ENCODE results near the gene RNF8.
"Not testable (repeated sequence)": the region's sequence is repeated elsewhere in the genome, so short reads cannot be mapped to it uniquely, and the experiment has no call there.

Gene RNF8

GRCh38 chr6:37399795-37400490 lies 46.2 kb downstream of the RNF8 start:
- TF ChIP-seq CTCF (IDR thresholded peaks at IDR 0.05; ENCODE audit: unreplicated experiment in 3 of 3) = no peak
- no peaks in the 10 kb centered on the region for H3K36me3 Mint-ChIP-seq (ENCODE audit: low read depth)
- H3K27me3 Mint-ChIP-seq (ENCODE audit: low read depth) = peaks cover 12% of the 10 kb centered on the region
- H3K4me1 Mint-ChIP-seq = no peaks in the 10 kb centered on the region
- no peaks in the 10 kb centered on the region for H3K9me3 Mint-ChIP-seq
- no peak overlapping the region for H3K27ac Mint-ChIP-seq
- no peak overlapping the region for H3K4me3 Mint-ChIP-seq

GRCh38 chr6:37401658-37402057 lies 47.9 kb downstream of the RNF8 start:
- not testable (repeated sequence) for H3K4me1 Mint-ChIP-seq; H3K27ac Mint-ChIP-seq; H3K4me3 Mint-ChIP-seq; H3K36me3 Mint-ChIP-seq (ENCODE audit: low read depth); H3K9me3 Mint-ChIP-seq
- H3K27me3 Mint-ChIP-seq (ENCODE audit: low read depth) = peaks cover 12% of the 10 kb centered on the region

GRCh38 chr6:37406726-37407341 lies 53.1 kb downstream of the RNF8 start:
- Mint-ChIP-seq H3K27me3 (ENCODE audit: low read depth) (peaks cover 21% of the 10 kb centered on the region), H3K36me3 (ENCODE audit: low read depth) (no peaks in the 10 kb centered on the region), H3K4me3 (no peak overlapping the region), H3K27ac (no peak overlapping the region), H3K4me1 (no peaks in the 10 kb centered on the region), H3K9me3 (no peaks in the 10 kb centered on the region)
- TF ChIP-seq CTCF (IDR thresholded peaks at IDR 0.05; ENCODE audit: unreplicated experiment in 3 of 3) = no peak

GRCh38 chr6:37407948-37408347 lies 54.2 kb downstream of the RNF8 start:
- TF ChIP-seq CTCF (IDR thresholded peaks at IDR 0.05; ENCODE audit: unreplicated experiment in 3 of 3) = no peak
- Mint-ChIP-seq H3K27me3 (ENCODE audit: low read depth) (peaks cover 21% of the 10 kb centered on the region), H3K27ac (no peak overlapping the region), H3K4me3 (no peak overlapping the region), H3K4me1 (no peaks in the 10 kb centered on the region), H3K9me3 (no peaks in the 10 kb centered on the region), H3K36me3 (ENCODE audit: low read depth) (no peaks in the 10 kb centered on the region)

- Mint-ChIP-seq H3K4me3 (no peak overlapping the region), H3K36me3 (ENCODE audit: low read depth) (no peaks in the 10 kb centered on the region), H3K27me3 (ENCODE audit: low read depth) (peaks cover 22% of the 10 kb centered on the region), H3K4me1 (no peaks in the 10 kb centered on the region), H3K27ac (no peak overlapping the region), H3K9me3 (no peaks in the 10 kb centered on the region)
- TF ChIP-seq CTCF (IDR thresholded peaks at IDR 0.05; ENCODE audit: unreplicated experiment in 3 of 3) = no peak
Observed at GRCh38 chr6:37409501-37409900, 55.7 kb downstream of the RNF8 start.

- Mint-ChIP-seq H3K4me3 (no peak overlapping the region), H3K27me3 (ENCODE audit: low read depth) (peaks cover 3% of the 10 kb centered on the region), H3K9me3 (peaks cover 18% of the 10 kb centered on the region), H3K27ac (no peak overlapping the region), H3K4me1 (no peaks in the 10 kb centered on the region), H3K36me3 (ENCODE audit: low read depth) (no peaks in the 10 kb centered on the region)
- TF ChIP-seq CTCF (IDR thresholded peaks at IDR 0.05; ENCODE audit: unreplicated experiment in 3 of 3) = no peak
Observed at GRCh38 chr6:37417393-37417792, 63.6 kb downstream of the RNF8 start.
